ENCODE measurements around the gene MTHFD2L.

Gene MTHFD2L

GRCh38 chr4:74324262-74324661 is 166.3 kb downstream of the MTHFD2L start:
- TF ChIP-seq CTCF (IDR thresholded peaks at IDR 0.05; ENCODE audit: borderline replicate concordance, control extremely low read depth, extremely low read depth, insufficient read depth, missing control alignments): no peak
- in situ Hi-C loops (cut with MboI; ENCODE audit: low sequenced_read_pairs, unreplicated experiment): no loop called here
- no peak for DNase-seq (ENCODE audit: low spot score)

DNA sequence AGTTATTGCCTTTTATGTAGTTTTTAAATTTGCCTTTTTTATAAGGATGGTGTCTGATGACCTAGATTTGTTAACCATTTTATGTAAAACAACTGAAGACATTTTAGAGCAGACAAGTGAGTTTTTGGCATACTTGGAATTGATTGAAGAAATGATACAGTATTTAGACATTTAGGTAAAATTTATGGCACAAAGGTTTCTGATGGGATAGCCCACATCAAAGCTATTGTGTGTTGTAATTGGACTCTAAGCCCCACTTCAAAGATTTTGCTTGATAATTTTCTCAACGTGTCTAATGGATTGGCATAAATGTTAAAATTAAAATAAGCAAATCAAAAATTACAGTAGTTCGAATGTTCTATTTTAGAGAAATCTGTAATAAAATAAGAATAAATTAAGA is 168.0 kb downstream of the MTHFD2L start:
- in situ Hi-C loops (cut with MboI; ENCODE audit: low sequenced_read_pairs, unreplicated experiment): no loop called here
- TF ChIP-seq CTCF (IDR thresholded peaks at IDR 0.05; ENCODE audit: borderline replicate concordance, control extremely low read depth, extremely low read depth, insufficient read depth, missing control alignments): no peak
- DNase-seq (ENCODE audit: low spot score): no peak

- in situ Hi-C loops (cut with MboI; ENCODE audit: low sequenced_read_pairs, unreplicated experiment): no loop called here
- TF ChIP-seq CTCF (IDR thresholded peaks at IDR 0.05; ENCODE audit: borderline replicate concordance, control extremely low read depth, extremely low read depth, insufficient read depth, missing control alignments): no peak
- no peak for DNase-seq (ENCODE audit: low spot score)
Measured at GRCh38 chr4:74327762-74328161, 169.8 kb downstream of the MTHFD2L start.

DNA sequence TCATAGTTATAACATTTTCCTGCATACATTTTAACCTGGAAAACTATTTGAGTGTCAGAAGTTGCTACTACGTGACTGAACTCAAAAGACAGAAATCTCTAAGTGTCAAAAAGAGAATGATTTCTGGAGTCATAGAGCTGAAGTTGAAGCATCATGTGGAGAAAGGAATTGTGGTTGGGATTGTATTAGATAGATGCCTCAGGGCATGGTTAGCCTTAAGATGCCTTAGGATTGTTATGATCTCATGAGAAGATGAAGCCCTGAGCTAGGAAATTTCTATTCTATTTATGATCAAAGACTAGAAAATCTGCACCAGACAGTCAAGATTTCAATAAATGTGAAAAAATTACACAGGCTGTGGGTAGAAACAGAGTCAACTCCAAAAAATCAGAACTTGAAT is 170.6 kb downstream of the MTHFD2L start:
- no peak for DNase-seq (ENCODE audit: low spot score)
- in situ Hi-C loops (cut with MboI; ENCODE audit: low sequenced_read_pairs, unreplicated experiment): no loop called here
- no peak for TF ChIP-seq CTCF (IDR thresholded peaks at IDR 0.05; ENCODE audit: borderline replicate concordance, control extremely low read depth, extremely low read depth, insufficient read depth, missing control alignments)

DNA sequence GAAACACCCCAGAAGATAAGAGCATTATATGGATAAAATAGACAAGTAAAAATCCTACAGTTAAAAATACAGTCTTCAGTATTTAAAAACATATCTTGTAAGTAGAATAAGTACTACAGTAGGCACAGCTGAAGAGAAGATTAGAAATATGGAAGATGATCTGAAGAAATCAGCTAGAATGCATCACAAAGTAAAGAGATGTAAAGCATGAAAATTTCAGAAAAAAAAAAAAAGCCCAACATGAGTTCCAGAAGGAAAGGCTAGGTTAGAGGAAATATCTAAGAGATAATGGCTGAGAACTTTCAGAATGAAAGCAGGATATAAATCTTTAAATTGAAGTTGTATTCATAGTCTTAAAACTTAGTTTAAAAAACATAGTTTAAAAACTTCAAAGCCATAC is 171.4 kb downstream of the MTHFD2L start:
- no peak for DNase-seq (ENCODE audit: low spot score)
- no peak for TF ChIP-seq CTCF (IDR thresholded peaks at IDR 0.05; ENCODE audit: borderline replicate concordance, control extremely low read depth, extremely low read depth, insufficient read depth, missing control alignments)
- in situ Hi-C loops (cut with MboI; ENCODE audit: low sequenced_read_pairs, unreplicated experiment): no loop called here

GRCh38 chr4:74330295-74330750 is 172.4 kb downstream of the MTHFD2L start:
- no peak for TF ChIP-seq CTCF (IDR thresholded peaks at IDR 0.05; ENCODE audit: borderline replicate concordance, control extremely low read depth, extremely low read depth, insufficient read depth, missing control alignments)
- in situ Hi-C loops (cut with MboI; ENCODE audit: low sequenced_read_pairs, unreplicated experiment): no loop called here
- no peak for DNase-seq (ENCODE audit: low spot score)

DNA sequence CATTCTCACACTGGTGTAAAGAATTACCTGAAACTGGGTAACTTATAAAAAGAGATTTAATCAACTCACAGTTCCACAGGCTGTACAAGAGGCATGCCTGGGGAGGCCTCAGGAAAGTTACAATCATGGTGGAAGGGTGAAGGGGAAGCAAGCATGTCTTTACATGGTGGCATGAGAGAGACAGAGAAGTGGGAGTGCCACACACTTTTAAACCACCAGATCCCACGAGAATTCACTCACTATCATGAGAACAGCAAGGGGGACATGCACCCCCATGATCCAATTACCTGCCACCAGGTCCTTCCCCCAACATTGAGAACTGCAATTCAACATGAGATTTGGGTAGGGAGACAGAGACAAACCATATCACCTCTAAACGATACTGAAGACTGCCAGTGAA is 173.3 kb downstream of the MTHFD2L start:
- DNase-seq (ENCODE audit: low spot score): no peak
- no peak for TF ChIP-seq CTCF (IDR thresholded peaks at IDR 0.05; ENCODE audit: borderline replicate concordance, control extremely low read depth, extremely low read depth, insufficient read depth, missing control alignments)
- in situ Hi-C loops (cut with MboI; ENCODE audit: low sequenced_read_pairs, unreplicated experiment): no loop called here

Measured in GM13976 (cell line).